DMS114 treated with DMSO at 0.1 percent for 48 hours (cell line): ENCODE results near the gene MT4.

ENCODE experiments used
- DNase-seq: peaks from one replicate; lab custom pipeline; 2025; ENCODE audit not compliant: unreplicated experiment; lab: John Stamatoyannopoulos, UW

The MT4 gene

GRCh38 chr16:56601325-56601724 lies 36.5 kb downstream of the MT4 start:
- no peak for DNase-seq

- DNase-seq = peak; percentile 58
Observed at GRCh38 chr16:56603589-56603988, 38.7 kb downstream of the MT4 start.

- DNase-seq = no peak
Observed at GRCh38 chr16:56604966-56605365, 40.1 kb downstream of the MT4 start.

- no peak for DNase-seq
Observed at GRCh38 chr16:56605475-56605874, 40.6 kb downstream of the MT4 start.

GRCh38 chr16:56606071-56606475 lies 41.2 kb downstream of the MT4 start:
- no peak for DNase-seq

GRCh38 chr16:56606476-56607108 lies 41.7 kb downstream of the MT4 start:
- no peak for DNase-seq

GRCh38 chr16:56607109-56607618 lies 42.3 kb downstream of the MT4 start:
- no peak for DNase-seq

GRCh38 chr16:56607675-56608042 lies 42.8 kb downstream of the MT4 start:
- no peak for DNase-seq

- DNase-seq = peak; percentile 95
Observed at GRCh38 chr16:56608043-56608875, 43.4 kb downstream of the MT4 start, which contains the start of gene MT2A. Gene MT2A, plus strand, starts transcription at chr16:56608584. Its CDS starts 72 bp downstream, at chr16:56608656.

- DNase-seq = no peak
Observed at GRCh38 chr16:56608876-56609462, 44.1 kb downstream of the MT4 start.

GRCh38 chr16:56609463-56609921 lies 44.6 kb downstream of the MT4 start:
- peak; percentile 40 for DNase-seq

GRCh38 chr16:56610017-56610608 lies 45.2 kb downstream of the MT4 start:
- no peak for DNase-seq

- no peak for DNase-seq
Observed at GRCh38 chr16:56610609-56611111, 45.8 kb downstream of the MT4 start.

- DNase-seq = no peak
Observed at GRCh38 chr16:56611281-56611833, 46.5 kb downstream of the MT4 start.

- no peak for DNase-seq
Observed at GRCh38 chr16:56613706-56614105, 48.8 kb downstream of the MT4 start.

GRCh38 chr16:56614549-56614991 lies 49.7 kb downstream of the MT4 start:
- DNase-seq = no peak

GRCh38 chr16:56615353-56615752 lies 50.5 kb downstream of the MT4 start:
- no peak for DNase-seq

GRCh38 chr16:56616608-56617211 lies 51.8 kb downstream of the MT4 start:
- no peak for DNase-seq

GRCh38 chr16:56617212-56618085 lies 52.6 kb downstream of the MT4 start:
- no peak for DNase-seq
